OCI-LY7 (cell line): ENCODE data around the gene RBP4.

Source experiments
- EZH2phosphoT487 ChIP-seq: fragments of 200-600 bp; sonication (generic); IDR thresholded peaks from 2 replicates; pipeline ENCODE4 v1.6.1; 2018; ENCODE audit warnings: low read depth, borderline replicate concordance, mild to moderate bottlenecking, mixed run types, antibody characterized with exemption, low read length, moderate library complexity, mixed read lengths
- TF ChIP-seq, protein P1 (sequence below): fragments of 200-600 bp; sonication (generic); conservative IDR thresholded peaks from 2 replicates; pipeline ENCODE4 v1.5.1; 2014; ENCODE audit warnings: mild to moderate bottlenecking, antibody characterized with exemption, low read length, moderate library complexity, mixed read lengths

DNA sequence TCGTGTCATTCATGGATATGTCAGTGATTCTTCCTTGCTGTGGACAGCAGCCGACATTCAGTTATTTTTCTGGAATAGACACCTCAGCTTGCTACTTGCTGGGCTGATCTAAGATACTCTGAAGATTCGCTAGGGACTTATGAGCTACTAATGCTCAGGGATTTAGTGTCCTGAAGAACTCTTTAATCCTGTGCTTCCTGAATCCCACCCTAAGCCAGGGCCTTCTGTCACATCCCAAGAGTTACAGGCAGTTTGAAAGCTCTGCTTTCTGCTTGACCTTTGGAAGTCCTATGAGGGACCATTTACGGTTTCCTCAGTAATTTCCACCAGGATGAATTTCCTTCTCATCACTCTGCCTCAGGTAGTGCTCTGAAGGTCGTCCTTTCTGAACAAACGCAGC lies 11.3 kb upstream of the RBP4 start, which contains the start of gene PDE6C:
- TF ChIP-seq, protein P1, sequence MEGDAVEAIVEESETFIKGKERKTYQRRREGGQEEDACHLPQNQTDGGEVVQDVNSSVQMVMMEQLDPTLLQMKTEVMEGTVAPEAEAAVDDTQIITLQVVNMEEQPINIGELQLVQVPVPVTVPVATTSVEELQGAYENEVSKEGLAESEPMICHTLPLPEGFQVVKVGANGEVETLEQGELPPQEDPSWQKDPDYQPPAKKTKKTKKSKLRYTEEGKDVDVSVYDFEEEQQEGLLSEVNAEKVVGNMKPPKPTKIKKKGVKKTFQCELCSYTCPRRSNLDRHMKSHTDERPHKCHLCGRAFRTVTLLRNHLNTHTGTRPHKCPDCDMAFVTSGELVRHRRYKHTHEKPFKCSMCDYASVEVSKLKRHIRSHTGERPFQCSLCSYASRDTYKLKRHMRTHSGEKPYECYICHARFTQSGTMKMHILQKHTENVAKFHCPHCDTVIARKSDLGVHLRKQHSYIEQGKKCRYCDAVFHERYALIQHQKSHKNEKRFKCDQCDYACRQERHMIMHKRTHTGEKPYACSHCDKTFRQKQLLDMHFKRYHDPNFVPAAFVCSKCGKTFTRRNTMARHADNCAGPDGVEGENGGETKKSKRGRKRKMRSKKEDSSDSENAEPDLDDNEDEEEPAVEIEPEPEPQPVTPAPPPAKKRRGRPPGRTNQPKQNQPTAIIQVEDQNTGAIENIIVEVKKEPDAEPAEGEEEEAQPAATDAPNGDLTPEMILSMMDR, result no peak
- no peak for TF ChIP-seq EZH2phosphoT487
